Stimulated activated CD8-positive, alpha-beta memory T cell treated with anti-CD3 and anti-CD28 coated beads, Interleukin-2, amount 100 ng/mL, for 1 hour (primary cell): Measurements from ENCODE around the gene SH3PXD2A.
"Not testable (repeated sequence)": the region's sequence is repeated elsewhere in the genome, so short reads cannot be mapped to it uniquely, and the experiment has no call there.

Source experiments
- DNase-seq, 2 donors: peaks; one replicate each; pipeline ENCODE4 v3.0.0-alpha.2; 2020; ENCODE audit warnings: low read depth in 2 of 2

SH3PXD2A gene

GRCh38 chr10:103834436-103835095, 20.8 kb downstream of the SH3PXD2A start:
- no peak for DNase-seq

GRCh38 chr10:103833731-103834365, 21.5 kb downstream of the SH3PXD2A start:
- DNase-seq = no peak

- DNase-seq = no peak
These were observed 22.6 kb downstream of the SH3PXD2A start for GRCh38 chr10:103832806-103833205.

- no peak for DNase-seq
These were observed 25.4 kb downstream of the SH3PXD2A start for GRCh38 chr10:103829838-103830465.

- DNase-seq = no peak
These were observed 26.1 kb downstream of the SH3PXD2A start for GRCh38 chr10:103829278-103829677.

- no peak for DNase-seq
These were observed 26.7 kb downstream of the SH3PXD2A start for GRCh38 chr10:103828587-103829197.

- DNase-seq = no peak
These were observed 27.3 kb downstream of the SH3PXD2A start for GRCh38 chr10:103828107-103828506.

- no peak for DNase-seq
These were observed 28.5 kb downstream of the SH3PXD2A start for GRCh38 chr10:103826885-103827284.

GRCh38 chr10:103824281-103824680, 31.1 kb downstream of the SH3PXD2A start:
- no peak for DNase-seq

GRCh38 chr10:103823706-103824272, 31.6 kb downstream of the SH3PXD2A start:
- DNase-seq = no peak

GRCh38 chr10:103822800-103823199, 32.6 kb downstream of the SH3PXD2A start:
- DNase-seq = no peak

- no peak for DNase-seq
These were observed 33.2 kb downstream of the SH3PXD2A start for GRCh38 chr10:103822107-103822716.

GRCh38 chr10:103820101-103821062, 35.0 kb downstream of the SH3PXD2A start:
- DNase-seq = no peak

GRCh38 chr10:103819493-103819892, 35.9 kb downstream of the SH3PXD2A start:
- DNase-seq = no peak

GRCh38 chr10:103818765-103819374, 36.5 kb downstream of the SH3PXD2A start:
- no peak for DNase-seq

- no peak for DNase-seq
These were observed 37.3 kb downstream of the SH3PXD2A start for GRCh38 chr10:103818105-103818504.

- DNase-seq = no peak
These were observed 38.9 kb downstream of the SH3PXD2A start for GRCh38 chr10:103816431-103816830.

GRCh38 chr10:103814626-103815370, 40.6 kb downstream of the SH3PXD2A start:
- DNase-seq = no peak

GRCh38 chr10:103814105-103814504, 41.3 kb downstream of the SH3PXD2A start:
- no peak for DNase-seq

- DNase-seq = not testable (repeated sequence)
These were observed 42.1 kb downstream of the SH3PXD2A start for GRCh38 chr10:103813312-103813711.
